HL-60 (cell line): ENCODE measurements around the gene SPIB.

ENCODE experiments used
- DNase-seq, 2 experiments: peaks; one replicate each; pipeline ENCODE4 v3.0.0-alpha.2; 2010 to 2020; ENCODE audit warnings: low read depth in 1 of 2, low spot score in 1 of 2
- H3K27ac ChIP-seq: fragments of 250-450 bp; sonication (Bioruptor Pico); replicated peaks from 2 replicates; pipeline ENCODE4 v1.5.1; 2020; ENCODE audit warnings: mild to moderate bottlenecking, moderate library complexity
- H3K27me3 ChIP-seq: fragments of 250-450 bp; sonication (Bioruptor Pico); 2 replicates; pipeline ENCODE4 v1.5.1; 2021; ENCODE audit warnings: mild to moderate bottlenecking, moderate library complexity; ENCODE audit not compliant: insufficient read depth, poor library complexity, severe bottlenecking
- H3K4me3 ChIP-seq: replicated peaks from 2 replicates; pipeline ENCODE4 v1.5.1; 2011; ENCODE audit warnings: mild to moderate bottlenecking, control low read depth, low read length; ENCODE audit not compliant: insufficient read depth
- CTCF ChIP-seq: IDR thresholded peaks from one replicate; pipeline ENCODE4 v1.5.1; 2011; ENCODE audit warnings: low read length, control low read depth, inconsistent platforms; ENCODE audit not compliant: insufficient read depth
- GABPA ChIP-seq: IDR thresholded peaks from 2 replicates; pipeline ENCODE4 v1.6.1; 2012; ENCODE audit warnings: low read depth
- POLR2AphosphoS5 ChIP-seq: IDR thresholded peaks from 2 replicates; pipeline ENCODE4 v1.6.1; 2012; ENCODE audit warnings: low read depth
- REST ChIP-seq: IDR thresholded peaks from 2 replicates; pipeline ENCODE4 v1.6.1; 2012; ENCODE audit warnings: low read depth; ENCODE audit not compliant: insufficient replicate concordance
- SPI1 ChIP-seq: IDR thresholded peaks from 2 replicates; pipeline ENCODE4 v1.6.1; 2012; ENCODE audit warnings: low read depth, mild to moderate bottlenecking, borderline replicate concordance

The SPIB gene

GRCh38 chr19:50419022-50419579 is 363 bp downstream of the SPIB start:
- no peaks in the 10 kb centered on the region for H3K27me3 ChIP-seq
- no peak overlapping the region for H3K27ac ChIP-seq
- no peak for TF ChIP-seq REST
- TF ChIP-seq GABPA = no peak
- DNase-seq = no peak
- no peak overlapping the region for H3K4me3 ChIP-seq

GRCh38 chr19:50419580-50420035 is 870 bp downstream of the SPIB start:
- Histone ChIP-seq H3K4me3 (no peak overlapping the region), H3K27ac (no peak overlapping the region), H3K27me3 (no peaks in the 10 kb centered on the region)
- TF ChIP-seq POLR2AphosphoS5 (no peak), SPI1 (no peak), CTCF (no peak), GABPA (no peak), REST (no peak)
- DNase-seq = no peak

GRCh38 chr19:50420127-50420526 is 1.4 kb downstream of the SPIB start:
- TF ChIP-seq CTCF (no peak), GABPA (no peak), POLR2AphosphoS5 (no peak), SPI1 (no peak), REST (no peak)
- no peak overlapping the region for H3K27ac ChIP-seq
- H3K4me3 ChIP-seq = no peak overlapping the region
- no peak for DNase-seq
- no peaks in the 10 kb centered on the region for H3K27me3 ChIP-seq
